Fibroblast of pulmonary artery (primary cell): ENCODE results near the gene STAT3.
"Not testable (repeated sequence)": the region's sequence is repeated elsewhere in the genome, so short reads cannot be mapped to it uniquely, and the experiment has no call there.

ENCODE experiments used
- DNase-seq: peaks from one replicate; pipeline ENCODE4 v3.0.0-alpha.2; 2010; ENCODE audit warnings: low read depth
- H3K4me3 ChIP-seq: replicated peaks from 2 replicates; pipeline ENCODE4 v1.5.1; 2011; ENCODE audit warnings: low read depth, mild to moderate bottlenecking, control low read depth, low read length, moderate library complexity
- TF ChIP-seq, protein P1 (sequence below): IDR thresholded peaks from 2 replicates; pipeline ENCODE4 v1.5.1; 2011; ENCODE audit warnings: mild to moderate bottlenecking, control low read depth, low read length, inconsistent platforms; ENCODE audit errors: missing control alignments

STAT3 gene

GRCh38 chr17:42321555-42321954, 66.7 kb downstream of the STAT3 start:
- TF ChIP-seq, protein P1, sequence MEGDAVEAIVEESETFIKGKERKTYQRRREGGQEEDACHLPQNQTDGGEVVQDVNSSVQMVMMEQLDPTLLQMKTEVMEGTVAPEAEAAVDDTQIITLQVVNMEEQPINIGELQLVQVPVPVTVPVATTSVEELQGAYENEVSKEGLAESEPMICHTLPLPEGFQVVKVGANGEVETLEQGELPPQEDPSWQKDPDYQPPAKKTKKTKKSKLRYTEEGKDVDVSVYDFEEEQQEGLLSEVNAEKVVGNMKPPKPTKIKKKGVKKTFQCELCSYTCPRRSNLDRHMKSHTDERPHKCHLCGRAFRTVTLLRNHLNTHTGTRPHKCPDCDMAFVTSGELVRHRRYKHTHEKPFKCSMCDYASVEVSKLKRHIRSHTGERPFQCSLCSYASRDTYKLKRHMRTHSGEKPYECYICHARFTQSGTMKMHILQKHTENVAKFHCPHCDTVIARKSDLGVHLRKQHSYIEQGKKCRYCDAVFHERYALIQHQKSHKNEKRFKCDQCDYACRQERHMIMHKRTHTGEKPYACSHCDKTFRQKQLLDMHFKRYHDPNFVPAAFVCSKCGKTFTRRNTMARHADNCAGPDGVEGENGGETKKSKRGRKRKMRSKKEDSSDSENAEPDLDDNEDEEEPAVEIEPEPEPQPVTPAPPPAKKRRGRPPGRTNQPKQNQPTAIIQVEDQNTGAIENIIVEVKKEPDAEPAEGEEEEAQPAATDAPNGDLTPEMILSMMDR: no peak
- H3K4me3 ChIP-seq: no peak overlapping the region
- no peak for DNase-seq

GRCh38 chr17:42317967-42318366, 70.3 kb downstream of the STAT3 start:
- not testable (repeated sequence) for DNase-seq, H3K4me3 ChIP-seq

DNA sequence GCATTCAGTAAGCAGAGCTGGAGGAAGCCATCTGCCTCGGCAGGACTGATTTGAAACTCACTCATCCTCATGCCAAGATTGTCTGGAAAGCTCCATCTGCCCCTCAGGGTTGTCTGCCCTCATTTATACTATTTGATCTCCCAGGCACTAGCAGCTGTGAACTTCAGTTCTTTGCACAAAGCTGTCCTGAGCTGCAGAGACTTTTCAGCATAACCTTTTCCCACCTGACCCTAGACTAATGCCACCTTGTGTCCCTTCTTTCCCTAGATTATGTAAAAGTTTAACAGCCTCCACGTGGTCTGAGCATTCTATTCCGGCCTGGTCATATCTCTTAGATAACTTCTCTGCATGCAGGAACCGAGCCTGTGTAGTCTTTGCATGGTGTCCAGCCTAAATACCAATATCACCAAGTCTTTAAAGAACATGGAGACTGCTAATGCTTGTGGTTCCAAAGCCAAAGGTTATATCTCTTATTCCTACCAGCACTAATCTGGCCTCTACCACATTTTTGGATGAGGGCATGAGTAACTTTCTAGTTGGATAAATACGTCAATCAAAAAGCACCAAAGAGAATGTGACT, 70.9 kb downstream of the STAT3 start:
- TF ChIP-seq, protein P1: no peak
- no peak for DNase-seq

GRCh38 chr17:42316755-42317154, 71.5 kb downstream of the STAT3 start:
- no peak overlapping the region for H3K4me3 ChIP-seq
- TF ChIP-seq, protein P1: no peak
- no peak for DNase-seq

More for the DNA sequence above, 70.9 kb downstream of the STAT3 start:
- no peak overlapping the region for H3K4me3 ChIP-seq

GRCh38 chr17:42315402-42316156, 72.7 kb downstream of the STAT3 start:
- TF ChIP-seq, protein P1: no peak
- no peak for DNase-seq
- H3K4me3 ChIP-seq: no peak overlapping the region

DNA sequence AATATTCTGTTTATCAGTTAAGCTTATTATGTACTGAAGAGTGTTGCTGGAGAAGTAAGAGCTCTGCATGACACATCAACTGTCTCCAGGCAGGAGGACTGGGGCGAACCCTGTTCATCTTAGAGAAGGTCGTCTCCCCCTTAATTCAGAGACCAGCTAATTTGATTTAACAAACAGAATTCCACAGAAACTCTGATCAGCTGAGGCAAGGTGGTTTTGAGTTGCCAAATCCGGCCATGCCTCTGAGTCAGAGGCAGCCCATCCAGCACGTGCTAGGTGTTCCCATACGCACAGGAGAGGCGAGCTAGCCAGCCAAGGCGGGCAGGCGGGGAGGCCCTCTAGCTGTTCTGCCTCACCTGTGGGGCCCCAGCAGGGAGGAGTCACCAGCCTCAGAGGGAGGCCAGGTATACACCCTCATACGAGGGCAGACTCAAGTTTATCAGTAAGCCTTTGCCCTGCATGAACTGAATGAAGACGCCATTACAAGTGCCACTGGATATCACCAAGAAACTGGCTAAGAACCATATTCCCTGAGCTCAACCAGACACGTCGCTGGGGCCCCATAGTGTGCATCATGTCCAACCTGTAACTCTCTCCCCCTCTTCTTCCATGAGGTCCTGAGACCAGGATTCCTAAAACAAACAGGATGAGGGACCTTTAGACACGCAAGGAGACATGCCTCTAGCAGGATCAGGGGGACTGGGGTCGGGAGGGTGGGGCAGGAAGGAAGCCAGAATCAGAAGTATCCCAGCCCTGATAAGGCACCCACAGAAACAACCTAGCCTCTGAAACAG, 74.3 kb downstream of the STAT3 start:
- no peak overlapping the region for H3K4me3 ChIP-seq
- DNase-seq: no peak
- TF ChIP-seq, protein P1: no peak

GRCh38 chr17:42313389-42313772, 74.9 kb downstream of the STAT3 start:
- no peak overlapping the region for H3K4me3 ChIP-seq
- TF ChIP-seq, protein P1: no peak
- no peak for DNase-seq
